Measurements from ENCODE around the gene FEN1.

The FEN1 gene

DNA sequence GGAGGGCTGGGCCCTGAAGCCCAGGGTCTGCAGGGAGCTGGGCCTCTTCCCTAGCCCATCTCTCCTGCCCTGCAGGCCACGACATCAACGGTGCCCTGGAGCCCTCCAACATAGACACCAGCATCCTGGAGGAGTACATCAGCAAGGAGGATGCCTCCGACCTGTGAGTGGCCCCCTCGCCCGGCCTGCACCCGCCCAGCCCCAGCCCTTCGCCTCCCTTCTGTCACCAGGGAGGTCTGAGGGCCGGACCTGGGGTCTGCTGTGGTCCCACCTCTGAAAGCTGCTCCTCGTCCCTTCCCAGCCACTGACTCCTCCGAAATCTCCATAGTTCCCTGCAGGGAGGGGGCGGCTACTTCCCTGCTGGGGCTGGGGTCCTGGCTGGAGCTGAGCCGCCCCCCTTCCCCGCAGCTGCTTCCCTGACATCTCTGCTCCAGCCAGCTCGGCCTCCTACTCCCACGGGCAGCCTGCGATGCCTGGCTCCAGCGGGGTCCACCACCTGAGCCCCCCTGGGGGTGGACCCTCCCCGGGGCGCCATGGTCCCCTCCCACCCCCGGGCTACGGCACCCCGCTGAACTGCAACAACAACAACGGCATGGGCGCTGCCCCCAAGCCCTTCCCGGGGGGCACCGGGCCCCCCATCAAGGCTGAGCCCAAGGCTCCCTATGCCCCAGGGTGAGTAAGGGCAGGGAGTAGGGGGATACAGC lies 27.0 kb upstream of the FEN1 start:
- Histone ChIP-seq H3K4me3 (no peak overlapping the region), H3K27ac (no peak overlapping the region)
- TF ChIP-seq, protein P1, sequence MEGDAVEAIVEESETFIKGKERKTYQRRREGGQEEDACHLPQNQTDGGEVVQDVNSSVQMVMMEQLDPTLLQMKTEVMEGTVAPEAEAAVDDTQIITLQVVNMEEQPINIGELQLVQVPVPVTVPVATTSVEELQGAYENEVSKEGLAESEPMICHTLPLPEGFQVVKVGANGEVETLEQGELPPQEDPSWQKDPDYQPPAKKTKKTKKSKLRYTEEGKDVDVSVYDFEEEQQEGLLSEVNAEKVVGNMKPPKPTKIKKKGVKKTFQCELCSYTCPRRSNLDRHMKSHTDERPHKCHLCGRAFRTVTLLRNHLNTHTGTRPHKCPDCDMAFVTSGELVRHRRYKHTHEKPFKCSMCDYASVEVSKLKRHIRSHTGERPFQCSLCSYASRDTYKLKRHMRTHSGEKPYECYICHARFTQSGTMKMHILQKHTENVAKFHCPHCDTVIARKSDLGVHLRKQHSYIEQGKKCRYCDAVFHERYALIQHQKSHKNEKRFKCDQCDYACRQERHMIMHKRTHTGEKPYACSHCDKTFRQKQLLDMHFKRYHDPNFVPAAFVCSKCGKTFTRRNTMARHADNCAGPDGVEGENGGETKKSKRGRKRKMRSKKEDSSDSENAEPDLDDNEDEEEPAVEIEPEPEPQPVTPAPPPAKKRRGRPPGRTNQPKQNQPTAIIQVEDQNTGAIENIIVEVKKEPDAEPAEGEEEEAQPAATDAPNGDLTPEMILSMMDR (IDR thresholded peaks at IDR 0.05) = no peak
- DNase-seq (ENCODE audit: low spot score) = no peak

DNA sequence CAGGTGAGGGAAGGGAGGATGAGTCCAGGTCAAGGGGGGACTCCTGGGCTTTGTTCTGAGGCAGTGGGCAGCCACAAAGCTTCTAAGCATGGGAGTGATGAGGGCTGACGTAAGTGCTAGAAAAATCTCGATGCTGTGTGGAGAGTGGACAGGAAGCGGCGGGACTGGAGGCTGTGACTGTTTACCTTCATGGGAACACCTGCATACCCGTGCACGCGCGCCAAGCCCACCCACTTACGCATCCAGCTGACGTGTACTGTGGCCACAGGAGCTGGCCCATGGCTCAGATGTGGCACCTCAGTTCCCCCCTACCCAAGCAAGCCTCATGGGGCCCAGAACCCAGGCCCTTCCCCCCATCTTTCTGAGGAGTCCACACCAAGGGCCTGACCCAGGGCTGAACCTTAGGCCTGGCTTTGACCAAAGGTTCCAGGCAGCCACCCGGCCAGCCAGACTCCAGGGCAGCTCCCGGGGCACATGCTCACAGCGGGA lies 26.3 kb upstream of the FEN1 start:
- no peak for DNase-seq (ENCODE audit: low spot score)
- Histone ChIP-seq H3K4me3 (no peak overlapping the region), H3K27ac (no peak overlapping the region)
- TF ChIP-seq, protein P1 (IDR thresholded peaks at IDR 0.05) = no peak

DNA sequence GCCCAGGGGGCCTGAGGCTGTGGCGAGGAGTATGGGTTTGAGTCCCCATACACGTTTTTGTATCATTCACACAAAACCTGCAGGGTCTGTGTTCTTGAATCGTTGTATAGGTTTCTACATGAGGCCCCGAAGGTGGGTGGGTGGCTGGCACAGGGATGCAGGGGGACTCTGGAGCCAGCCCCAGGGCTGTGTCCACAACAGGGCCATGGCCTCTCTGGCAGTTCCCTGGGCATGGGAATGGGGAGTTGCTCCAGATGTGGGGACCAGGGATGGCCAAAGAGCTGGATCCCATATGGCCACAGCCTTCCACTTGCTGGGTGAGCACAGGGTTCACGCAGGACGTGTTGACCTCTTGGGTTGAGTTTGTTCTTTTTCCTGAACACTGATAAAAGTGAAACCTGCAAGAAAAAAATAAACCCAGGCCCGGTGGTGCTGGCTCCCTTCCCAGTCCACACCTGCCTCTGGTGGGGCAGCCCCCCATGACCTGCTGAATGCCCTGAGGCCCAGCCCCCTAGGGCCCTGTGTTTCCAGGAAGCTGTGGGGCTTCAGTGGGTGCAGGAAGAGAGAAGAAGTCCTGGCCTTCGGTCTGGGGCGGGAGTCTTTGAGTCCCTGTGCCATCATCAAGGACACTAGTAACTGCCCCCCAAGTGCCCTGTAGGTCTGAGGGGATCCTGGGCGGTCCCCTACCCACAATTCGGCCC lies 24.2 kb upstream of the FEN1 start:
- Histone ChIP-seq H3K4me3 (no peak overlapping the region), H3K27ac (no peak overlapping the region)
- DNase-seq (ENCODE audit: low spot score) = no peak
- TF ChIP-seq, protein P1 (IDR thresholded peaks at IDR 0.05) = no peak

DNA sequence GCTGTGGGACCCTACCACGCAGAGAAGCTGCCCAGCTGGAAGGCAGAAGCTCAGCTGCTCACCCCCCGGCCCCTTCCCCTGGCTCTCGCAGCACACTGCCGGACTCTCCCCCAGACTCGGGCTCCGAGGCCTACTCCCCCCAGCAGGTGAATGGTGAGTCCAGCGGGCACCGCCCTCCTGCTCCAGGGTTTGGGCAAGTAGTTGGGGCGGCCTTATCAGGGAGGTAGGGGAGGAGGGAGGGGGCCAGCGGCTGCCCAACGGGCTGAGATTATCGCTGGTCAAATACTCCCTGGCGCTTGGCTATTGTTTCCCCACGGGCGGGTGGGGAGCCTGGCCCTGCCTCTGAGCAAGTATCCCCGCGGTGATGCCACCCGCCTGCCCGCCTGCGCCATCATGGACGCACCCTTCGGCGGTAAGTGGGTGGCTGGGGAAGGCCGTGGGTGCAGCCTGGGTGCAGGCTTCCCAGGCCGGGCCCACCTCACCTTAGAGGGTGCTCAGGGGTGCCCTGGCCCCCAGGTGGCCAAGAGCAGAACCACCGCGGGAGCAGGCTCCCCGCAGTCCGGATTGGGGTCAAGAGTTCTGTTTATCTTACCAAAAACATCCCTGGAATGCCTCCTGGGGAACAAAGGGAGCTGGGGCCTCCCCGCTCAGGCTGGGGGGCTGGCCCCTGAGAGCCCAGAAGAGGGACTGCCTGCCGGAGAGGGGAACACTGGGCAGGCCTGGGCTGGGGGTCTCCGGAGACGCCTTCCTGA lies 23.4 kb upstream of the FEN1 start:
- H3K27ac ChIP-seq = peak overlapping the region in 1 of 2 donors; percentile 11
- DNase-seq (ENCODE audit: low spot score) = no peak
- no peak overlapping the region for H3K4me3 ChIP-seq
- TF ChIP-seq, protein P1 (IDR thresholded peaks at IDR 0.05) = no peak

DNA sequence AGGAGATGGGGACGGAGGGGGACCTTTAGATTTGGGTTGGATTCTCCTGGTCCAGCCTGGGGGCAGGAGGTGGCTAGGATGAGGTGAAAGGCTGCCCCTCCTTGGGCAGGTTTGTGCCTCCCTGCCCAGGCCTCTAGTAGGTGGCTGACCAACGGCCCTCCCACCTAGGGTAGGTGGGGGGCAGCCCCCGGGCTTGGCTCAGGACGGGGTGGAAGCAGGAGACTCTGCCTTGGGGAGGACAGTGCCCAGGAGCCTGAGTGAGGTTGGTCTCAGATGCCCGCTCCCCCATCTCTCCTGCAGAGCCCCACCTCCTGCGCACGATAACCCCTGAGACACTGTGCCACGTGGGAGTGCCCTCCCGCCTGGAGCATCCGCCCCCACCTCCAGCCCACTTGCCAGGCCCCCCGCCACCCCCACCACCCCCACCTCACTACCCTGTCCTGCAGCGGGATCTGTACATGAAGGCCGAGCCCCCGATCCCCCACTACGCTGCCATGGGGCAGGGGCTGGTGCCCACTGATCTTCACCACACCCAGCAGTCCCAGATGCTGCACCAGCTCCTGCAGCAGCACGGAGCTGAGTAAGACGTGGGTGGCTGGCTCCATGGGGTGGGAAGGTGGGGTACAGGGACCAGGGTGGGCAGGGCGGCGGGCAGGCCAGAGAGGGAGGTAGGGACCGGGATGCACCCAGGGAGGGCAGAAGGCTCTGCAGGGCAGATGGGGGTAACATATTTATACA lies 22.6 kb upstream of the FEN1 start:
- no peak overlapping the region for H3K4me3 ChIP-seq
- TF ChIP-seq, protein P1 (IDR thresholded peaks at IDR 0.05) = no peak
- no peak for DNase-seq (ENCODE audit: low spot score)
- H3K27ac ChIP-seq = peak overlapping the region in 1 of 2 donors; percentile 11

DNA sequence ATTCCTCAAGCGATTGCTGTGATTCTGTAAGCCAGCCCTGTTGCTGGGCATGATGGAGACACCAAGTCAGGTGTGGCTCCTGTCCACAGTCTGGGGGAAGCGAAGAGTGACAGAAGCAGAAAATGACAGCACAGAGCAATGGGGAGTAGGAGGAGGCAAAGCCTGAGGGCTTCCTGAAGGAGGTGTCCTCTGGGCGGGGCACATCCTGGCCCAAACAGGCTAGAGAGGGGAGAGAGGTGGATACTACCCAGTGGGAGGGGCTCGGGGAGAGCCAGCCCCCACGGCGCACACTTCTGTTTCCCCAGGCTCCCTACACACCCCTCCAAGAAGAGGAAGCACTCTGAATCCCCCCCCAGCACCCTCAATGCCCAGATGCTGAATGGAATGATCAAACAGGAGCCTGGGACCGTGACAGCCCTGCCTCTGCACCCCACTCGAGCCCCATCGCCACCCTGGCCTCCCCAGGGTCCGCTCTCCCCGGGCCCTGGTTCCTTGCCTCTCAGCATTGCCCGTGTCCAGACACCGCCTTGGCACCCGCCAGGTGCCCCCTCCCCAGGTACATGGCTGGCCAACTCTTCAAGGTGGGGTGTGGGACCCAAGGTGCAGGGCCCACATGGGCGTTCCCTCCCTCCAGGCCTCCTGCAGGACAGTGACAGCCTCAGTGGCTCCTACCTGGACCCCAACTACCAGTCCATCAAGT lies 21.4 kb upstream of the FEN1 start:
- Histone ChIP-seq H3K27ac (no peak overlapping the region), H3K4me3 (no peak overlapping the region)
- no peak for DNase-seq (ENCODE audit: low spot score)
- TF ChIP-seq, protein P1 (IDR thresholded peaks at IDR 0.05) = no peak

Measured in coronary artery (tissue), 2 donors.